ENCODE results near the gene P4HA1. TPM values are rescaled to one million over a fixed set of nuclear protein-coding genes. Genes with fewer than 3 reads are reported as not detected.

The P4HA1 gene
- total and polyA plus RNA-seq, 9 of the 15 experiments (the other 6 are each of a cell fraction or from before 2014, with no cell fraction given): 20.2 to 177 (median 28.6) TPM

DNA sequence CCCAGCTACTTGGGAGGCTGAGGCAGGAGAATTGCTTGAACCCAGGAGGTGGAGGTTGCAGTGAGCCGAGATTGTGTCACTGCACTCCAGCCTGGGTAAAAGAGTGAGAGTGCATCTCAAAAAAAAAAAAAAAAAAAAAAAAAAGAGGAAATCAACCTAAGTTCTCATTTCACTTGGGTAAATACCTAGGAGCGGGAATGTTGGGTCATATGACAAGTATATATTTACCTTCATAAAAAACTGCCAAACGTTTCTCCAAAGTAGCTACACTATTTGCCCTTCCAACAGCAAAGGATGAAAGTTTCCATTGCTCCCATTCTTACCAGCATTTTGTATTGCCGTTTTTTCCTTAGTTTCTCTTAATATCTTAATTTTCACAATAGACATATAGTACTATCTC lies 9.8 kb downstream of the P4HA1 start:
- H3K4me3 ChIP-seq: no peak overlapping the region
- intact Hi-C loops (cut with micrococcal nuclease): no loop called here
- H3K79me2 ChIP-seq (ENCODE audit: control insufficient read depth, insufficient read depth, low read length): peaks cover 97% of the 10 kb centered on the region
- H3K36me3 ChIP-seq (ENCODE audit: control insufficient read depth, insufficient read depth, low read length): peaks cover 16% of the 10 kb centered on the region; the same call in 1 of the 3 replicates
- 57% methylated on average over 4 of the region's 4 CpGs for WGBS (ENCODE audit: insufficient coverage, low coverage, missing lambda C conversion rate)
- no peaks in the 10 kb centered on the region for H3K27me3 ChIP-seq (ENCODE audit: control insufficient read depth in 2 of 2, insufficient read depth in 2 of 2, low read length in 2 of 2)
- no peak overlapping the region for H3K4me2 ChIP-seq (ENCODE audit: insufficient read depth, low read length)
- H4K20me1 ChIP-seq (replicated peaks; ENCODE audit: control insufficient read depth, insufficient read depth, low read length): peaks cover 24% of the 10 kb centered on the region
- no peak for ATAC-seq
- POLR2A ChIA-PET: interaction anchor here (0.6 to 3.2 kb wide), 3 partner anchors 9 to 56 kb away, joined by 3 to 23 read pairs (median 5); partner anchors contain the start of genes NUDT13 and P4HA1
- H3K9me1 ChIP-seq (ENCODE audit: control insufficient read depth, insufficient read depth, low read length): no peaks in the 10 kb centered on the region
- H3K4me1 ChIP-seq (replicated peaks in 1 of 2; ENCODE audit: control insufficient read depth in 2 of 2, insufficient read depth in 2 of 2, low read length in 2 of 2): peaks cover under 1 to 17% of the 10 kb centered on the region in 2 experiments; a peak in 3 of 5 replicates
- H3K27ac ChIP-seq (ENCODE audit: extremely low read depth, low read depth, low read length): no peak overlapping the region
- H2AFZ ChIP-seq (ENCODE audit: low read depth, low read length): no peak overlapping the region
- in situ Hi-C loops (cut with MboI): no loop called here
- no peaks in the 10 kb centered on the region for H3K9me3 ChIP-seq (replicated peaks; ENCODE audit: control insufficient read depth, insufficient read depth, low read depth, low read length)
- no peak for DNase-seq (ENCODE audit: extremely low read depth in 1 of 4, low spot score in 3 of 4)
- BruUV-seq (replicated peaks): no TSS peak
- CTCF ChIA-PET (ENCODE audit: low intra/inter-chr PET ratio): no interaction called here
- FAIRE-seq: no peak
- H3K9ac ChIP-seq (ENCODE audit: insufficient read depth in 1 of 2, low read depth in 2 of 2, low read length in 2 of 2): no peak overlapping the region
- TF ChIP-seq, protein P1, sequence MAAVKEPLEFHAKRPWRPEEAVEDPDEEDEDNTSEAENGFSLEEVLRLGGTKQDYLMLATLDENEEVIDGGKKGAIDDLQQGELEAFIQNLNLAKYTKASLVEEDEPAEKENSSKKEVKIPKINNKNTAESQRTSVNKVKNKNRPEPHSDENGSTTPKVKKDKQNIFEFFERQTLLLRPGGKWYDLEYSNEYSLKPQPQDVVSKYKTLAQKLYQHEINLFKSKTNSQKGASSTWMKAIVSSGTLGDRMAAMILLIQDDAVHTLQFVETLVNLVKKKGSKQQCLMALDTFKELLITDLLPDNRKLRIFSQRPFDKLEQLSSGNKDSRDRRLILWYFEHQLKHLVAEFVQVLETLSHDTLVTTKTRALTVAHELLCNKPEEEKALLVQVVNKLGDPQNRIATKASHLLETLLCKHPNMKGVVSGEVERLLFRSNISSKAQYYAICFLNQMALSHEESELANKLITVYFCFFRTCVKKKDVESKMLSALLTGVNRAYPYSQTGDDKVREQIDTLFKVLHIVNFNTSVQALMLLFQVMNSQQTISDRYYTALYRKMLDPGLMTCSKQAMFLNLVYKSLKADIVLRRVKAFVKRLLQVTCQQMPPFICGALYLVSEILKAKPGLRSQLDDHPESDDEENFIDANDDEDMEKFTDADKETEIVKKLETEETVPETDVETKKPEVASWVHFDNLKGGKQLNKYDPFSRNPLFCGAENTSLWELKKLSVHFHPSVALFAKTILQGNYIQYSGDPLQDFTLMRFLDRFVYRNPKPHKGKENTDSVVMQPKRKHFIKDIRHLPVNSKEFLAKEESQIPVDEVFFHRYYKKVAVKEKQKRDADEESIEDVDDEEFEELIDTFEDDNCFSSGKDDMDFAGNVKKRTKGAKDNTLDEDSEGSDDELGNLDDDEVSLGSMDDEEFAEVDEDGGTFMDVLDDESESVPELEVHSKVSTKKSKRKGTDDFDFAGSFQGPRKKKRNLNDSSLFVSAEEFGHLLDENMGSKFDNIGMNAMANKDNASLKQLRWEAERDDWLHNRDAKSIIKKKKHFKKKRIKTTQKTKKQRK (IDR thresholded peaks at IDR 0.05; ENCODE audit: borderline replicate concordance, low read depth, low read length): no peak
- TF ChIP-seq ZNF76 (CRISPR knock-in tag; IDR thresholded peaks at IDR 0.05; ENCODE audit: borderline replicate concordance) (no peak), RUNX1 (IDR thresholded peaks at IDR 0.05; ENCODE audit: low read depth) (no peak), CBX5 (IDR thresholded peaks at IDR 0.05; ENCODE audit: borderline replicate concordance, low read depth) (no peak), ZNF668 (CRISPR knock-in tag; IDR thresholded peaks at IDR 0.05) (no peak), ZSCAN29 (IDR thresholded peaks at IDR 0.05) (no peak), JUND (IDR thresholded peaks at IDR 0.05; ENCODE audit: borderline replicate concordance, low read depth, low read length) (no peak), JUND (tag; IDR thresholded peaks at IDR 0.05; ENCODE audit: borderline replicate concordance, low read depth, low read length) (no peak), DPF2 (IDR thresholded peaks at IDR 0.05) (no peak), ZNF175 (CRISPR knock-in tag; IDR thresholded peaks at IDR 0.05; ENCODE audit: low read depth) (no peak)
- TF ChIP-seq, protein P2, sequence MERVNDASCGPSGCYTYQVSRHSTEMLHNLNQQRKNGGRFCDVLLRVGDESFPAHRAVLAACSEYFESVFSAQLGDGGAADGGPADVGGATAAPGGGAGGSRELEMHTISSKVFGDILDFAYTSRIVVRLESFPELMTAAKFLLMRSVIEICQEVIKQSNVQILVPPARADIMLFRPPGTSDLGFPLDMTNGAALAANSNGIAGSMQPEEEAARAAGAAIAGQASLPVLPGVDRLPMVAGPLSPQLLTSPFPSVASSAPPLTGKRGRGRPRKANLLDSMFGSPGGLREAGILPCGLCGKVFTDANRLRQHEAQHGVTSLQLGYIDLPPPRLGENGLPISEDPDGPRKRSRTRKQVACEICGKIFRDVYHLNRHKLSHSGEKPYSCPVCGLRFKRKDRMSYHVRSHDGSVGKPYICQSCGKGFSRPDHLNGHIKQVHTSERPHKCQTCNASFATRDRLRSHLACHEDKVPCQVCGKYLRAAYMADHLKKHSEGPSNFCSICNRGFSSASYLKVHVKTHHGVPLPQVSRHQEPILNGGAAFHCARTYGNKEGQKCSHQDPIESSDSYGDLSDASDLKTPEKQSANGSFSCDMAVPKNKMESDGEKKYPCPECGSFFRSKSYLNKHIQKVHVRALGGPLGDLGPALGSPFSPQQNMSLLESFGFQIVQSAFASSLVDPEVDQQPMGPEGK (CRISPR knock-in tag; IDR thresholded peaks at IDR 0.05; ENCODE audit: borderline replicate concordance): no peak
- TF ChIP-seq, protein P3, sequence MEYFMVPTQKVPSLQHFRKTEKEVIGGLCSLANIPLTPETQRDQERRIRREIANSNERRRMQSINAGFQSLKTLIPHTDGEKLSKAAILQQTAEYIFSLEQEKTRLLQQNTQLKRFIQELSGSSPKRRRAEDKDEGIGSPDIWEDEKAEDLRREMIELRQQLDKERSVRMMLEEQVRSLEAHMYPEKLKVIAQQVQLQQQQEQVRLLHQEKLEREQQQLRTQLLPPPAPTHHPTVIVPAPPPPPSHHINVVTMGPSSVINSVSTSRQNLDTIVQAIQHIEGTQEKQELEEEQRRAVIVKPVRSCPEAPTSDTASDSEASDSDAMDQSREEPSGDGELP (CRISPR knock-in tag; IDR thresholded peaks at IDR 0.05; ENCODE audit: borderline replicate concordance): no peak
- TF ChIP-seq, protein P4, sequence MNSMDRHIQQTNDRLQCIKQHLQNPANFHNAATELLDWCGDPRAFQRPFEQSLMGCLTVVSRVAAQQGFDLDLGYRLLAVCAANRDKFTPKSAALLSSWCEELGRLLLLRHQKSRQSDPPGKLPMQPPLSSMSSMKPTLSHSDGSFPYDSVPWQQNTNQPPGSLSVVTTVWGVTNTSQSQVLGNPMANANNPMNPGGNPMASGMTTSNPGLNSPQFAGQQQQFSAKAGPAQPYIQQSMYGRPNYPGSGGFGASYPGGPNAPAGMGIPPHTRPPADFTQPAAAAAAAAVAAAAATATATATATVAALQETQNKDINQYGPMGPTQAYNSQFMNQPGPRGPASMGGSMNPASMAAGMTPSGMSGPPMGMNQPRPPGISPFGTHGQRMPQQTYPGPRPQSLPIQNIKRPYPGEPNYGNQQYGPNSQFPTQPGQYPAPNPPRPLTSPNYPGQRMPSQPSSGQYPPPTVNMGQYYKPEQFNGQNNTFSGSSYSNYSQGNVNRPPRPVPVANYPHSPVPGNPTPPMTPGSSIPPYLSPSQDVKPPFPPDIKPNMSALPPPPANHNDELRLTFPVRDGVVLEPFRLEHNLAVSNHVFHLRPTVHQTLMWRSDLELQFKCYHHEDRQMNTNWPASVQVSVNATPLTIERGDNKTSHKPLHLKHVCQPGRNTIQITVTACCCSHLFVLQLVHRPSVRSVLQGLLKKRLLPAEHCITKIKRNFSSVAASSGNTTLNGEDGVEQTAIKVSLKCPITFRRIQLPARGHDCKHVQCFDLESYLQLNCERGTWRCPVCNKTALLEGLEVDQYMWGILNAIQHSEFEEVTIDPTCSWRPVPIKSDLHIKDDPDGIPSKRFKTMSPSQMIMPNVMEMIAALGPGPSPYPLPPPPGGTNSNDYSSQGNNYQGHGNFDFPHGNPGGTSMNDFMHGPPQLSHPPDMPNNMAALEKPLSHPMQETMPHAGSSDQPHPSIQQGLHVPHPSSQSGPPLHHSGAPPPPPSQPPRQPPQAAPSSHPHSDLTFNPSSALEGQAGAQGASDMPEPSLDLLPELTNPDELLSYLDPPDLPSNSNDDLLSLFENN (IDR thresholded peaks at IDR 0.05; ENCODE audit: low read depth in 2 of 2, low read length in 2 of 2): no peak
